Measurements from ENCODE around the gene KRTAP10-3. TPM values are rescaled to one million over a fixed set of nuclear protein-coding genes. Genes with fewer than 3 reads are reported as not detected.

Gene KRTAP10-3
- total RNA-seq, 4 donors from 2014 or later = not detected

- in situ Hi-C loops (cut with MboI; ENCODE audit: low sequenced_read_pairs in 4 of 4) (no loop called here), intact Hi-C loops (cut with DNase I; ENCODE audit: low total_unique reads) (no loop called here)
- no peaks in the 10 kb centered on the region for H3K4me1 ChIP-seq
- no peak overlapping the region for H3K4me3 ChIP-seq
- DNase-seq (no peak), ATAC-seq (no peak)
- no peak overlapping the region for H3K27ac ChIP-seq
- peaks cover 0 to 13% (median 12%) of the 10 kb centered on the region in 3 donors for H3K27me3 ChIP-seq
- no peaks in the 10 kb centered on the region for H3K9me3 ChIP-seq
- H3K36me3 ChIP-seq = no peaks in the 10 kb centered on the region
- TF ChIP-seq CTCF (IDR thresholded peaks at IDR 0.05 in 4 of 5, conservative IDR thresholded peaks at IDR 0.05 in 1 of 5) = no peak
- no peak for TF ChIP-seq POLR2A (IDR thresholded peaks at IDR 0.05)
Observed at GRCh38 chr21:44529011-44529421, 29.6 kb downstream of the KRTAP10-3 start.

GRCh38 chr21:44528634-44528995 lies 30.0 kb downstream of the KRTAP10-3 start:
- no peaks in the 10 kb centered on the region for H3K4me1 ChIP-seq
- no peak overlapping the region for H3K27ac ChIP-seq
- no peak for ATAC-seq
- intact Hi-C loops (cut with DNase I; ENCODE audit: low total_unique reads) (no loop called here), in situ Hi-C loops (cut with MboI; ENCODE audit: low sequenced_read_pairs in 4 of 4) (no loop called here)
- no peak overlapping the region for H3K4me3 ChIP-seq
- DNase-seq = no peak
- H3K9me3 ChIP-seq = no peaks in the 10 kb centered on the region
- TF ChIP-seq POLR2A (IDR thresholded peaks at IDR 0.05) = no peak
- no peak for TF ChIP-seq CTCF (IDR thresholded peaks at IDR 0.05 in 4 of 5, conservative IDR thresholded peaks at IDR 0.05 in 1 of 5)
- no peaks in the 10 kb centered on the region for H3K36me3 ChIP-seq
- H3K27me3 ChIP-seq = peaks cover 0 to 13% (median 12%) of the 10 kb centered on the region in 3 donors

GRCh38 chr21:44527983-44528633 lies 30.5 kb downstream of the KRTAP10-3 start:
- intact Hi-C loops (cut with DNase I; ENCODE audit: low total_unique reads) = no loop called here
- Histone ChIP-seq H3K4me1 (no peaks in the 10 kb centered on the region), H3K36me3 (no peaks in the 10 kb centered on the region), H3K9me3 (no peaks in the 10 kb centered on the region), H3K27me3 (peaks cover 0 to 13% (median 12%) of the 10 kb centered on the region in 3 donors), H3K4me3 (no peak overlapping the region), H3K27ac (no peak overlapping the region)
- no peak for ATAC-seq
- DNase-seq = no peak
- in situ Hi-C loops (cut with MboI; ENCODE audit: low sequenced_read_pairs in 4 of 4) = no loop called here
- TF ChIP-seq POLR2A (IDR thresholded peaks at IDR 0.05) (no peak), CTCF (IDR thresholded peaks at IDR 0.05 in 4 of 5, conservative IDR thresholded peaks at IDR 0.05 in 1 of 5) (no peak)

GRCh38 chr21:44527156-44527982 lies 31.2 kb downstream of the KRTAP10-3 start:
- H3K9me3 ChIP-seq = no peaks in the 10 kb centered on the region
- H3K27ac ChIP-seq = no peak overlapping the region
- H3K4me3 ChIP-seq = no peak overlapping the region
- DNase-seq (no peak), ATAC-seq (no peak)
- H3K4me1 ChIP-seq = no peaks in the 10 kb centered on the region
- TF ChIP-seq POLR2A (IDR thresholded peaks at IDR 0.05) (no peak), CTCF (IDR thresholded peaks at IDR 0.05 in 4 of 5, conservative IDR thresholded peaks at IDR 0.05 in 1 of 5) (no peak)
- in situ Hi-C loops (cut with MboI; ENCODE audit: low sequenced_read_pairs in 4 of 4) = no loop called here
- intact Hi-C loops (cut with DNase I; ENCODE audit: low total_unique reads) = no loop called here
- no peaks in the 10 kb centered on the region for H3K36me3 ChIP-seq
- peaks cover 0 to 12% (median 9%) of the 10 kb centered on the region in 3 donors for H3K27me3 ChIP-seq

All from gastrocnemius medialis (tissue), 4 donors.